Cardiac muscle cell (in vitro differentiated cells and primary cell): Measurements from ENCODE around the gene ISLR2. TPM values are rescaled to one million over a fixed set of nuclear protein-coding genes. Genes with fewer than 3 reads are reported as not detected.

Source experiments
- polyA plus RNA-seq: library from polyadenylated mRNA; unstranded; fragments of >200 nt; fragmentation: Nextera tagmentation; extraction: Ambion mirVana; gene quantifications from 2 replicates; pipeline ENCODE4 v1.2.1, GENCODE V29; 2016
- total RNA-seq: library from RNA; depleted of rRNA; stranded (reverse); fragments of >200 nt; gene quantifications from 2 replicates; pipeline ENCODE4 v1.2.3, GENCODE V29; 2016

Gene ISLR2
- total and polyA plus RNA-seq, 2 experiments from 2014 or later: not detected

Other genes starting within 250 kb of the ISLR2 start
- 54.5 and 79.4 TPM in 2 replicates for gene LOXL1, start 204.1 kb upstream of the ISLR2 start, total RNA-seq
- gene LOXL1, start 204.1 kb upstream of the ISLR2 start, polyA plus RNA-seq: 82.3 and 92.4 TPM in 2 replicates
- gene STOML1, start 138.3 kb upstream of the ISLR2 start, total RNA-seq: 8.2 and 8.8 TPM in 2 replicates
- gene STOML1, start 138.3 kb upstream of the ISLR2 start, polyA plus RNA-seq: 9.7 and 15.6 TPM in 2 replicates
- 28.1 and 40.4 TPM in 2 replicates for gene PML, start 135.9 kb upstream of the ISLR2 start, total RNA-seq
- 21.9 and 27.1 TPM in 2 replicates for gene PML, start 135.9 kb upstream of the ISLR2 start, polyA plus RNA-seq
- gene GOLGA6A, start 48.0 kb upstream of the ISLR2 start, total RNA-seq: 1.9 TPM in 1 of 2 replicates, not detected in the other
- gene GOLGA6A, start 48.0 kb upstream of the ISLR2 start, polyA plus RNA-seq: 0.24 TPM in 1 of 2 replicates, not detected in the other
- gene ISLR, start 43.1 kb downstream of the ISLR2 start, total RNA-seq: 1.6 and 4.1 TPM in 2 replicates
- gene ISLR, start 43.1 kb downstream of the ISLR2 start, polyA plus RNA-seq: 0.25 and 0.44 TPM in 2 replicates
- 32.5 and 49.6 TPM in 2 replicates for gene STRA6, start 72.2 kb downstream of the ISLR2 start, total RNA-seq
- 38.6 and 55.5 TPM in 2 replicates for gene STRA6, start 72.2 kb downstream of the ISLR2 start, polyA plus RNA-seq
- gene CCDC33, start 105.7 kb downstream of the ISLR2 start, total RNA-seq: 2.3 and 9.5 TPM in 2 replicates
- 3.1 and 6.2 TPM in 2 replicates for gene CCDC33, start 105.7 kb downstream of the ISLR2 start, polyA plus RNA-seq
- 5.4 and 9.8 TPM in 2 replicates for gene CYP11A1, start 237.1 kb downstream of the ISLR2 start, total RNA-seq
- 11.2 and 13.0 TPM in 2 replicates for gene CYP11A1, start 237.1 kb downstream of the ISLR2 start, polyA plus RNA-seq